Colon (tissue), 2 donors: ENCODE results near the gene ENHO.
"Not testable (repeated sequence)": the region's sequence is repeated elsewhere in the genome, so short reads cannot be mapped to it uniquely, and the experiment has no call there.

Experiments
- FAIRE-seq: peaks from 2 replicates; lab custom pipeline; 2012; peaks lifted over from hg19 to GRCh38; lab: Jason Lieb, UNC
- donor health status: control.
- donor health status: control.

ENHO gene

GRCh38 chr9:34555500-34555899 is 32.7 kb upstream of the ENHO start:
- FAIRE-seq: no peak

GRCh38 chr9:34555002-34555348 is 32.2 kb upstream of the ENHO start:
- no peak for FAIRE-seq

GRCh38 chr9:34554211-34555001 is 31.6 kb upstream of the ENHO start:
- FAIRE-seq: no peak

GRCh38 chr9:34553511-34554021 is 30.8 kb upstream of the ENHO start:
- FAIRE-seq: no peak

- no peak for FAIRE-seq
Observed at GRCh38 chr9:34552986-34553385, 30.2 kb upstream of the ENHO start.

- FAIRE-seq: no peak
Observed at GRCh38 chr9:34552606-34552981, 29.8 kb upstream of the ENHO start.

GRCh38 chr9:34551751-34552605 is 29.2 kb upstream of the ENHO start:
- FAIRE-seq: no peak

GRCh38 chr9:34550681-34551270 is 28.0 kb upstream of the ENHO start:
- FAIRE-seq: no peak

- no peak for FAIRE-seq
Observed at GRCh38 chr9:34550016-34550680, 27.4 kb upstream of the ENHO start.

GRCh38 chr9:34549407-34549732 is 26.6 kb upstream of the ENHO start:
- no peak for FAIRE-seq

GRCh38 chr9:34547960-34548611 is 25.3 kb upstream of the ENHO start:
- FAIRE-seq: no peak

GRCh38 chr9:34546834-34547827 is 24.3 kb upstream of the ENHO start:
- FAIRE-seq: no peak

GRCh38 chr9:34546102-34546833 is 23.5 kb upstream of the ENHO start:
- no peak for FAIRE-seq

GRCh38 chr9:34545497-34545896 is 22.7 kb upstream of the ENHO start:
- FAIRE-seq: no peak

GRCh38 chr9:34544035-34544434 is 21.2 kb upstream of the ENHO start:
- no peak for FAIRE-seq

GRCh38 chr9:34541540-34541939 is 18.8 kb upstream of the ENHO start:
- FAIRE-seq: no peak

GRCh38 chr9:34540827-34541226 is 18.0 kb upstream of the ENHO start:
- no peak for FAIRE-seq

GRCh38 chr9:34536685-34537084 is 13.9 kb upstream of the ENHO start:
- no peak for FAIRE-seq

- not testable (repeated sequence) for FAIRE-seq
Observed at GRCh38 chr9:34532041-34532440, 9.3 kb upstream of the ENHO start.

GRCh38 chr9:34526026-34526425 is 3.2 kb upstream of the ENHO start:
- no peak for FAIRE-seq
